Astrocyte (in vitro differentiated cells and primary cell): ENCODE results near the gene ZNF547.

ENCODE experiments used
- EZH2 ChIP-seq: IDR thresholded peaks from 2 replicates; pipeline ENCODE4 v1.6.1; 2012; ENCODE audit warnings: mild to moderate bottlenecking, low read length, inconsistent platforms; ENCODE audit not compliant: insufficient read depth
- TF ChIP-seq, protein P1 (sequence below): IDR thresholded peaks from 2 replicates; pipeline ENCODE4 v1.5.1; 2011; ENCODE audit warnings: low read depth, mild to moderate bottlenecking, inconsistent platforms, low read length, moderate library complexity; ENCODE audit not compliant: insufficient read depth

DNA sequence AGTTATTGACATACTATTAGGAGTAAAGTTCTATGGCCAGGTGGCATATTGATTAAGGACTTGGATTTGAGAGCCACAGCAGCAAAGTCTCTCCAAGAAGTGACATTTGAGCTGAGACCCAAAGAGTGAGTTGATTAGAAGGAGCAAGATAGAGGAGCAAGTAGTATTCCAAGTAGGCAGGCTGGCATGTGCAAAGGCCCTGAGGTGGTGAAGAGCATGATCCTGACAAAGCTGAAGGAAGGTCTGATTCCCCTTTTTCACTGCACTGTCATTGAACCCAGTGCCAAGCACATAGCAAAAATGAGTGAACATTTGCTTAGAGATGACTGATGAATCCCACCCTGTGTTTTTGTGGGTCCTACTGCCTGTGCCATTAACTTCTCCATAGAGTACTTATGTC is 38.4 kb upstream of the ZNF547 start:
- TF ChIP-seq EZH2: no peak
- TF ChIP-seq, protein P1, sequence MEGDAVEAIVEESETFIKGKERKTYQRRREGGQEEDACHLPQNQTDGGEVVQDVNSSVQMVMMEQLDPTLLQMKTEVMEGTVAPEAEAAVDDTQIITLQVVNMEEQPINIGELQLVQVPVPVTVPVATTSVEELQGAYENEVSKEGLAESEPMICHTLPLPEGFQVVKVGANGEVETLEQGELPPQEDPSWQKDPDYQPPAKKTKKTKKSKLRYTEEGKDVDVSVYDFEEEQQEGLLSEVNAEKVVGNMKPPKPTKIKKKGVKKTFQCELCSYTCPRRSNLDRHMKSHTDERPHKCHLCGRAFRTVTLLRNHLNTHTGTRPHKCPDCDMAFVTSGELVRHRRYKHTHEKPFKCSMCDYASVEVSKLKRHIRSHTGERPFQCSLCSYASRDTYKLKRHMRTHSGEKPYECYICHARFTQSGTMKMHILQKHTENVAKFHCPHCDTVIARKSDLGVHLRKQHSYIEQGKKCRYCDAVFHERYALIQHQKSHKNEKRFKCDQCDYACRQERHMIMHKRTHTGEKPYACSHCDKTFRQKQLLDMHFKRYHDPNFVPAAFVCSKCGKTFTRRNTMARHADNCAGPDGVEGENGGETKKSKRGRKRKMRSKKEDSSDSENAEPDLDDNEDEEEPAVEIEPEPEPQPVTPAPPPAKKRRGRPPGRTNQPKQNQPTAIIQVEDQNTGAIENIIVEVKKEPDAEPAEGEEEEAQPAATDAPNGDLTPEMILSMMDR: no peak
